ENCODE measurements around the gene ACTC1. TPM values are rescaled to one million over a fixed set of nuclear protein-coding genes. Genes with fewer than 3 reads are reported as not detected.

Gene ACTC1
- total RNA-seq, 3 donors from 2014 or later: not detected

- DNase-seq (no peak), ATAC-seq (no peak)
- Mint-ChIP-seq H3K27me3 (ENCODE audit: low read depth) (peaks cover 32% of the 10 kb centered on the region), H3K36me3 (ENCODE audit: insufficient read depth) (no peaks in the 10 kb centered on the region), H3K9me3 (no peaks in the 10 kb centered on the region), H3K4me1 (ENCODE audit: low read depth) (no peaks in the 10 kb centered on the region), H3K4me3 (no peak overlapping the region)
These were observed 6.0 kb downstream of the ACTC1 start for GRCh38 chr15:34789326-34789725.

GRCh38 chr15:34786206-34786605 lies 9.1 kb downstream of the ACTC1 start:
- ATAC-seq (no peak), DNase-seq (no peak)
- Mint-ChIP-seq H3K9me3 (peaks cover 7% of the 10 kb centered on the region), H3K36me3 (ENCODE audit: insufficient read depth) (no peaks in the 10 kb centered on the region), H3K27me3 (ENCODE audit: low read depth) (peaks cover 25% of the 10 kb centered on the region), H3K4me3 (no peak overlapping the region), H3K4me1 (ENCODE audit: low read depth) (no peaks in the 10 kb centered on the region)

GRCh38 chr15:34783991-34784390 lies 11.4 kb downstream of the ACTC1 start:
- Mint-ChIP-seq H3K36me3 (ENCODE audit: insufficient read depth) (no peaks in the 10 kb centered on the region), H3K4me1 (ENCODE audit: low read depth) (no peaks in the 10 kb centered on the region), H3K27me3 (ENCODE audit: low read depth) (peaks cover 19% of the 10 kb centered on the region), H3K4me3 (no peak overlapping the region), H3K9me3 (peaks cover 17% of the 10 kb centered on the region)
- no peak for ATAC-seq
- DNase-seq: no peak

GRCh38 chr15:34783431-34783830 lies 11.9 kb downstream of the ACTC1 start:
- H3K36me3 Mint-ChIP-seq (ENCODE audit: insufficient read depth): no peaks in the 10 kb centered on the region
- no peaks in the 10 kb centered on the region for H3K4me1 Mint-ChIP-seq (ENCODE audit: low read depth)
- H3K4me3 Mint-ChIP-seq: no peak overlapping the region
- H3K9me3 Mint-ChIP-seq: peaks cover 17% of the 10 kb centered on the region
- peaks cover 19% of the 10 kb centered on the region for H3K27me3 Mint-ChIP-seq (ENCODE audit: low read depth)
- no peak for ATAC-seq
- no peak for DNase-seq

- Mint-ChIP-seq H3K27me3 (ENCODE audit: low read depth) (peaks cover 19% of the 10 kb centered on the region), H3K9me3 (peaks cover 17% of the 10 kb centered on the region), H3K4me1 (ENCODE audit: low read depth) (no peaks in the 10 kb centered on the region), H3K4me3 (no peak overlapping the region), H3K36me3 (ENCODE audit: insufficient read depth) (no peaks in the 10 kb centered on the region)
- DNase-seq (no peak), ATAC-seq (no peak)
These were observed 12.4 kb downstream of the ACTC1 start for GRCh38 chr15:34782901-34783300.

GRCh38 chr15:34780725-34781124 lies 14.6 kb downstream of the ACTC1 start:
- DNase-seq: no peak
- ATAC-seq: no peak
- Mint-ChIP-seq H3K4me1 (ENCODE audit: low read depth) (no peaks in the 10 kb centered on the region), H3K4me3 (no peak overlapping the region), H3K27me3 (ENCODE audit: low read depth) (peaks cover 21% of the 10 kb centered on the region), H3K9me3 (peaks cover 17% of the 10 kb centered on the region), H3K36me3 (ENCODE audit: insufficient read depth) (no peaks in the 10 kb centered on the region)

- Mint-ChIP-seq H3K9me3 (peaks cover 13% of the 10 kb centered on the region), H3K4me3 (no peak overlapping the region), H3K36me3 (ENCODE audit: insufficient read depth) (no peaks in the 10 kb centered on the region), H3K4me1 (ENCODE audit: low read depth) (no peaks in the 10 kb centered on the region), H3K27me3 (ENCODE audit: low read depth) (peaks cover 14% of the 10 kb centered on the region)
- no peak for ATAC-seq
- DNase-seq: no peak
These were observed 18.7 kb downstream of the ACTC1 start for GRCh38 chr15:34776606-34777105.

GRCh38 chr15:34773917-34774316 lies 21.4 kb downstream of the ACTC1 start:
- Mint-ChIP-seq H3K9me3 (no peaks in the 10 kb centered on the region), H3K36me3 (ENCODE audit: insufficient read depth) (no peaks in the 10 kb centered on the region), H3K4me1 (ENCODE audit: low read depth) (no peaks in the 10 kb centered on the region), H3K4me3 (no peak overlapping the region), H3K27me3 (ENCODE audit: low read depth) (peaks cover 18% of the 10 kb centered on the region)
- ATAC-seq (no peak), DNase-seq (no peak)

GRCh38 chr15:34773013-34773412 lies 22.3 kb downstream of the ACTC1 start:
- H3K9me3 Mint-ChIP-seq: no peaks in the 10 kb centered on the region

GRCh38 chr15:34772312-34772711 lies 23.0 kb downstream of the ACTC1 start:
- DNase-seq (no peak), ATAC-seq (no peak)
- Mint-ChIP-seq H3K27me3 (ENCODE audit: low read depth) (peaks cover 18% of the 10 kb centered on the region), H3K9me3 (no peaks in the 10 kb centered on the region), H3K4me3 (no peak overlapping the region), H3K4me1 (ENCODE audit: low read depth) (no peaks in the 10 kb centered on the region), H3K36me3 (ENCODE audit: insufficient read depth) (no peaks in the 10 kb centered on the region)

More at GRCh38 chr15:34773013-34773412, 22.3 kb downstream of the ACTC1 start:
- Mint-ChIP-seq H3K4me1 (ENCODE audit: low read depth) (no peaks in the 10 kb centered on the region), H3K27me3 (ENCODE audit: low read depth) (peaks cover 18% of the 10 kb centered on the region), H3K4me3 (no peak overlapping the region), H3K36me3 (ENCODE audit: insufficient read depth) (no peaks in the 10 kb centered on the region)
- no peak for ATAC-seq
- DNase-seq: no peak

- Mint-ChIP-seq H3K27me3 (ENCODE audit: low read depth) (peaks cover 15% of the 10 kb centered on the region), H3K4me1 (ENCODE audit: low read depth) (no peaks in the 10 kb centered on the region), H3K9me3 (no peaks in the 10 kb centered on the region), H3K36me3 (ENCODE audit: insufficient read depth) (no peaks in the 10 kb centered on the region), H3K4me3 (no peak overlapping the region)
- ATAC-seq (no peak), DNase-seq (no peak)
These were observed 25.6 kb downstream of the ACTC1 start for GRCh38 chr15:34769711-34770110.

GRCh38 chr15:34768530-34768929 lies 26.8 kb downstream of the ACTC1 start:
- DNase-seq: no peak
- H3K4me1 Mint-ChIP-seq (ENCODE audit: low read depth): no peaks in the 10 kb centered on the region
- no peak for ATAC-seq
- H3K36me3 Mint-ChIP-seq (ENCODE audit: insufficient read depth): no peaks in the 10 kb centered on the region
- no peak overlapping the region for H3K4me3 Mint-ChIP-seq
- H3K27me3 Mint-ChIP-seq (ENCODE audit: low read depth): peaks cover 15% of the 10 kb centered on the region
- H3K9me3 Mint-ChIP-seq: no peaks in the 10 kb centered on the region

GRCh38 chr15:34765741-34766140 lies 29.6 kb downstream of the ACTC1 start:
- DNase-seq (no peak), ATAC-seq (no peak)
- Mint-ChIP-seq H3K4me3 (no peak overlapping the region), H3K9me3 (no peaks in the 10 kb centered on the region), H3K4me1 (ENCODE audit: low read depth) (no peaks in the 10 kb centered on the region), H3K36me3 (ENCODE audit: insufficient read depth) (no peaks in the 10 kb centered on the region), H3K27me3 (ENCODE audit: low read depth) (peaks cover 2% of the 10 kb centered on the region)

- no peaks in the 10 kb centered on the region for H3K4me1 Mint-ChIP-seq (ENCODE audit: low read depth)
- ATAC-seq (no peak), DNase-seq (no peak)
- peaks cover 32% of the 10 kb centered on the region for H3K27me3 Mint-ChIP-seq (ENCODE audit: low read depth)
- H3K4me3 Mint-ChIP-seq: no peak overlapping the region
- H3K36me3 Mint-ChIP-seq (ENCODE audit: insufficient read depth): no peaks in the 10 kb centered on the region
- H3K9me3 Mint-ChIP-seq: no peaks in the 10 kb centered on the region
These were observed 34.4 kb downstream of the ACTC1 start for GRCh38 chr15:34760909-34761308.

GRCh38 chr15:34759992-34760391 lies 35.4 kb downstream of the ACTC1 start:
- Mint-ChIP-seq H3K36me3 (ENCODE audit: insufficient read depth) (no peaks in the 10 kb centered on the region), H3K9me3 (no peaks in the 10 kb centered on the region), H3K4me3 (no peak overlapping the region), H3K4me1 (ENCODE audit: low read depth) (peaks cover 3% of the 10 kb centered on the region), H3K27me3 (ENCODE audit: low read depth) (peaks cover 40% of the 10 kb centered on the region)
- ATAC-seq (no peak), DNase-seq (no peak)

GRCh38 chr15:34759347-34759746 lies 36.0 kb downstream of the ACTC1 start:
- Mint-ChIP-seq H3K27me3 (ENCODE audit: low read depth) (peaks cover 40% of the 10 kb centered on the region), H3K4me3 (no peak overlapping the region), H3K36me3 (ENCODE audit: insufficient read depth) (no peaks in the 10 kb centered on the region), H3K9me3 (no peaks in the 10 kb centered on the region), H3K4me1 (ENCODE audit: low read depth) (peaks cover 3% of the 10 kb centered on the region)
- ATAC-seq: no peak
- DNase-seq: no peak
